CD4-positive, alpha-beta T cell treated with Interleukin-4 for 4 hours (primary cell): ENCODE data around the gene DMRTC2.
A peak's percentile ranks its signal among the peaks of the same experiment; 100 is the strongest.

Source experiments
- DNase-seq: peaks from one replicate; pipeline ENCODE4 v3.0.0-alpha.2; 2020

Gene DMRTC2

GRCh38 chr19:41845001-41845050 lies at the start of gene DMRTC2:
DMRTC2 (plus strand) TSS chr19:41845042; CDS start chr19:41847429, 2,387 bp downstream.
- no peak for DNase-seq

- DNase-seq: no peak
Observed at GRCh38 chr19:41796362-41796761, 48.5 kb upstream of the DMRTC2 start, which contains the start of gene CEACAM3. CEACAM3 (plus strand) TSS chr19:41796587; CDS start chr19:41796678, 91 bp downstream.

GRCh38 chr19:41796901-41797300 lies 47.9 kb upstream of the DMRTC2 start:
- no peak for DNase-seq

GRCh38 chr19:41799444-41800000 lies 45.3 kb upstream of the DMRTC2 start:
- DNase-seq: no peak

GRCh38 chr19:41801031-41801430 lies 43.8 kb upstream of the DMRTC2 start:
- DNase-seq: no peak

- DNase-seq: peak; percentile 13
Observed at GRCh38 chr19:41801792-41802211, 43.0 kb upstream of the DMRTC2 start.

GRCh38 chr19:41802770-41803169 lies 42.1 kb upstream of the DMRTC2 start:
- DNase-seq: no peak

GRCh38 chr19:41804336-41804735 lies 40.5 kb upstream of the DMRTC2 start:
- DNase-seq: no peak

- DNase-seq: no peak
Observed at GRCh38 chr19:41807176-41807575, 37.7 kb upstream of the DMRTC2 start.

- DNase-seq: no peak
Observed at GRCh38 chr19:41808663-41809566, 35.9 kb upstream of the DMRTC2 start.

- no peak for DNase-seq
Observed at GRCh38 chr19:41810301-41810700, 34.5 kb upstream of the DMRTC2 start.

GRCh38 chr19:41811036-41811435 lies 33.8 kb upstream of the DMRTC2 start:
- peak; percentile 18 for DNase-seq

GRCh38 chr19:41811981-41812380 lies 32.9 kb upstream of the DMRTC2 start:
- DNase-seq: no peak

- no peak for DNase-seq
Observed at GRCh38 chr19:41813911-41814310, 30.9 kb upstream of the DMRTC2 start.

GRCh38 chr19:41815301-41815700 lies 29.5 kb upstream of the DMRTC2 start:
- no peak for DNase-seq

- no peak for DNase-seq
Observed at GRCh38 chr19:41816761-41817160, 28.1 kb upstream of the DMRTC2 start.

- peak; percentile 48 for DNase-seq
Observed at GRCh38 chr19:41821003-41821735, 23.7 kb upstream of the DMRTC2 start.

- no peak for DNase-seq
Observed at GRCh38 chr19:41837981-41838708, 6.7 kb upstream of the DMRTC2 start.

GRCh38 chr19:41839211-41839610 lies 5.6 kb upstream of the DMRTC2 start:
- DNase-seq: no peak

GRCh38 chr19:41843371-41843770 lies 1.5 kb upstream of the DMRTC2 start:
- DNase-seq: no peak

GRCh38 chr19:41844601-41845000 lies 241 bp upstream of the DMRTC2 start, which contains the start of gene LYPD4:
LYPD4 (minus strand) TSS chr19:41844683; CDS start chr19:41839285, 5,398 bp downstream.
- no peak for DNase-seq

GRCh38 chr19:41845051-41845590 lies 279 bp downstream of the DMRTC2 start:
- no peak for DNase-seq
